ENCODE results near the gene KBTBD12.

Gene KBTBD12

DNA sequence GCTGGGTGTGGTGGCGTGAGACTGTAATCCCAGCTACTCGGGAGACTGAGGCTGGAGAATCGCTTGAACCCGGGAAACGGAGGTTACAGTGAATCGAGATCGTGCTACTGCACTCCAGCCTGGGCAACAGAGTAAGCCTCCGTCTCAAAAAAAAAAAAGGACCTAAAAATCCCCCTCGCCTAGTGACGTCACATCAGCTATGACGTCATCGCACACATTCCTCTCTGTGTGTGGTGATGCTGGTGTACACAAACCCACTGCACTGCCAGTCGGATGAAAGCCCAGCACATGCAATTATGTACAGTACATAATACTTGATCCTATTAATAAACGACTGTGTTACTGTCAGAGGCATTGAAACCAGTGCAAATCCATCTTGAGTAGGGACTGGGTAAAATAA lies 97.0 kb downstream of the KBTBD12 start:
- DNase-seq (ENCODE audit: low read depth in 2 of 2): no peak

DNA sequence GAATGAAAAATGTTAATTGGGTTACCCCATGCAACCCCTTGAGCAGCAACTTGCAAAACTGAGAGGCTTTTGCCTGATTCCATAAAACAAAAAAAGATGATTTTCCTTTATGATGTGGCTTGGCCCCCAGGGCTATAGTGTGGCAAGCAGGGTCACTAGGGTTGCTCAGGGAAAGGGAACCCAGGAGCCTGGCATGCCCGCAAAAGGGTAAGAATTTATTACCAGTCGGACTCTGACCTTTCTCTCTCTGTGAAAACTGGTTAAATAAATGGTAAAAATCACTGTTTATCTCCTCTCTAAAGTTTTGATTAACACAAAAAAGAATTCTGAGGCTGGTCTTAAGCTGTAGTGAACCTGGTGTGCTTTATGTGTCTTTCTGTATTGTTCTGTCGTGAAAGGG lies 99.5 kb downstream of the KBTBD12 start:
- DNase-seq (ENCODE audit: low read depth in 2 of 2): no peak

DNA sequence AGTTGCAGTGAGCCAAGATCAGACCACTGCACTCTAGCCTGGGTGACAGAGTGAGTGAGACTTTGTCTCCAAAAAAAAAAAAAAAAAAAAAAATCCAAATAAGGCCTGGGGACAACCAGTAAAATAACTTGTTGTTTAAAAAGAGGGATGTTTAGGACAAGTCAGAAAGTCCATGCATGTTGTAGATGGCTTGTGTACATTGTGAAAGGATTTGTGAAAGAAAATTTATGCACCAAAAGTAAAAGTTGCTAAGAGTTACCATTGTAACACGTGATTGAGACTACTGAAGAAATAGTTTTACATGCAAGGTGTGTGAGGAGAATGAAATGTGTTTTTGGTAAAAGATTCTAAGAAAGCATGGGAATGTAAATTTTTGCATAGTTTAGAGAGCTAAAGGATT lies 101.5 kb downstream of the KBTBD12 start:
- no peak for DNase-seq (ENCODE audit: low read depth in 2 of 2)

DNA sequence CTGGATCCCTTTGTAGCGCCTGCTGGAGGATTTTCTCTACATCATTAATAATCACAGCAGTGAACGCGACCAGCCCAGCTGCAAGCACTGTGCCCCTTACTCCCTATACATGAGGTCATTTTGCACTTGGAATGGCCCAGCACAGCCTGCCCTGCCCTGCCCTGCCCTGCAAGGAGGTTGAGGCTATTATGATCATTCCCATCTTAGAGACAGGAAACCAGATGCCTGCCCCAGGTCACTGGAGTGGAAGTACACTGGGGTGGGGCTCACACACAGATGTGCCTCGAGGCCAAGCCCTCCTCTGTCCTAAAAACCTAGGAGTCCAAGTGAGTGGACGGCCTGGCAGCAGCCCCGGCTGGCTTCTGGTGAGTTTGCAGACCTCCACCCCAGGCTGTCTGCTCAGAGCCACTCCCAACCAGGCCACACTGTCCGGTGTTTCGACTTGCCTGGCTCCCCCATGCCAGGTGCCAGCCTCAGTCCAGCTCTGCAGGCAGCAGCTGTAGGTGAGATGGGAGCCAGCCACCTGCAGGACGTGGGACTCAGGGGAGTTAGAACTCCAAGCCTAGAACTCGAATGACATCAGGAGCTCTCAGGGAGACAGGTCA lies 106.8 kb downstream of the KBTBD12 start:
- no peak for DNase-seq (ENCODE audit: low read depth in 2 of 2)

DNA sequence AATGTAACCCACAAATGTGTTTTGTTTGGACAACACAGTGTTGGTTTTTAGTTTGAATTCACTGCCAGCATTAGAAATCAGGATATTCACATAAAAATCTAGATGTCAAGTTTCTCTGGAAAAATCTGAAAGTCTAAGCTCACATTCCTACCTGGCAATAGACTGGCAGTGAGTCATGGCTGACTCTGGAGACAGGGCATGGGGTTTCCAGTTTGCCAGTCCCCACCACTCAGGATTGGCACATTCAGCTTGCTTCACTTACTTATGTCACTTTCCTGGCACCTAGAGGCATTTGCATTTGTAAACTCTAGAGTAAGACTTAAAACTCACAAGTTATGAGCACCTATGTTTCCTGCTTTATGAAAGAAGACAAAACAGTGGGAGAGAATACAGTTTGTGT lies 118.1 kb downstream of the KBTBD12 start:
- DNase-seq (ENCODE audit: low read depth in 2 of 2): no peak

DNA sequence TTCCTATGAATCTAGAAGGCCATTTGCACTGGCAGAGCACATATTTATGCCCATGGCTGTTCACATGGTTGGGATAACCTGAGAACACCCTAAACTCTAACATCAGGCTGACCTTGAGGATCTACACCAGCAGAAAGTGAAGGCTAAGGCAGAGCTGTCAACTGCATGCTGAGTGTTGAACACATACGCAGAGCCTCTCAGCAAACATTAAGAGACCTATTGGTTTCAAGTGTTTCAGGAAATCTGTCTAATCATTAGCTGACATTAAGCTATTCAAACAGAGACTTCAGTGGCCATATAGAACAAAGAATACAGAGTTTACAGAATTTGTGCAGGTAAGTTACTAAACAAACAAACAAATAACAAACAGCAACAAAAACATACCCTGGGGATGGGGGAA lies 121.1 kb downstream of the KBTBD12 start:
- DNase-seq (ENCODE audit: low read depth in 2 of 2): no peak

All from stimulated activated CD4-positive, alpha-beta T cell treated with anti-CD3 and anti-CD28 coated beads, Interleukin-1b, Interleukin-23, amount 100 ng/mL, for 4 hours (primary cell).